SK-N-SH treated with all-trans-retinoic acid at 6 μM for 48 hours (cell line): Measurements from ENCODE around the gene APIP.

ENCODE experiments used
- ARNTL ChIP-seq: fragments of 450-650 bp; formaldehyde crosslinking; IDR thresholded peaks from 2 replicates; pipeline ENCODE4 v1.5.0; 2020; ENCODE audit warnings: low read depth, mild to moderate bottlenecking, moderate library complexity, borderline replicate concordance
- BACH2 ChIP-seq: fragments of 250-450 bp; sonication (Bioruptor Pico); IDR thresholded peaks from 2 replicates; pipeline ENCODE4 v1.9.0; 2021; ENCODE audit warnings: mild to moderate bottlenecking, borderline replicate concordance
- GLIS3 ChIP-seq: fragments of 250-450 bp; sonication (Bioruptor Pico); IDR thresholded peaks from 2 replicates; pipeline ENCODE4 v1.5.0; 2020; ENCODE audit warnings: mild to moderate bottlenecking, moderate library complexity
- PPARA ChIP-seq: fragments of 250-450 bp; sonication (Bioruptor Pico); IDR thresholded peaks from 2 replicates; pipeline ENCODE4 v1.5.0; 2020; ENCODE audit warnings: mild to moderate bottlenecking, borderline replicate concordance
- RARB ChIP-seq: fragments of 250-450 bp; sonication (Bioruptor Pico); IDR thresholded peaks from 2 replicates; pipeline ENCODE4 v1.8.0; 2021; ENCODE audit warnings: mild to moderate bottlenecking, moderate library complexity
- TCF4 ChIP-seq: fragments of 250-450 bp; sonication (Bioruptor Pico); IDR thresholded peaks from 2 replicates; pipeline ENCODE4 v1.8.0; 2021; ENCODE audit warnings: mild to moderate bottlenecking, moderate library complexity, borderline replicate concordance
- TF ChIP-seq, protein P1 (sequence below): fragments of 250-450 bp; sonication (Bioruptor Pico); IDR thresholded peaks from 2 replicates; pipeline ENCODE4 v1.8.0; 2020; ENCODE audit warnings: mild to moderate bottlenecking, moderate library complexity, borderline replicate concordance

- TF ChIP-seq ARNTL (CRISPR knock-in tag) = no peak
- no peak for TF ChIP-seq TCF4 (CRISPR knock-in tag)
- no peak for TF ChIP-seq RARB
- no peak for TF ChIP-seq BACH2 (CRISPR knock-in tag)
- TF ChIP-seq GLIS3 (CRISPR knock-in tag) = no peak
- no peak for TF ChIP-seq PPARA (CRISPR knock-in tag)
- TF ChIP-seq, protein P1, sequence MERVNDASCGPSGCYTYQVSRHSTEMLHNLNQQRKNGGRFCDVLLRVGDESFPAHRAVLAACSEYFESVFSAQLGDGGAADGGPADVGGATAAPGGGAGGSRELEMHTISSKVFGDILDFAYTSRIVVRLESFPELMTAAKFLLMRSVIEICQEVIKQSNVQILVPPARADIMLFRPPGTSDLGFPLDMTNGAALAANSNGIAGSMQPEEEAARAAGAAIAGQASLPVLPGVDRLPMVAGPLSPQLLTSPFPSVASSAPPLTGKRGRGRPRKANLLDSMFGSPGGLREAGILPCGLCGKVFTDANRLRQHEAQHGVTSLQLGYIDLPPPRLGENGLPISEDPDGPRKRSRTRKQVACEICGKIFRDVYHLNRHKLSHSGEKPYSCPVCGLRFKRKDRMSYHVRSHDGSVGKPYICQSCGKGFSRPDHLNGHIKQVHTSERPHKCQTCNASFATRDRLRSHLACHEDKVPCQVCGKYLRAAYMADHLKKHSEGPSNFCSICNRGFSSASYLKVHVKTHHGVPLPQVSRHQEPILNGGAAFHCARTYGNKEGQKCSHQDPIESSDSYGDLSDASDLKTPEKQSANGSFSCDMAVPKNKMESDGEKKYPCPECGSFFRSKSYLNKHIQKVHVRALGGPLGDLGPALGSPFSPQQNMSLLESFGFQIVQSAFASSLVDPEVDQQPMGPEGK (CRISPR knock-in tag) = no peak
Observed at GRCh38 chr11:34928268-34928959, 12.2 kb upstream of the APIP start.
